C4-2B (cell line): Measurements from ENCODE around the gene PHF12.

Source experiments
- H3K27ac ChIP-seq: fragments of 450-650 bp; 2 replicates; pipeline ENCODE4 v1.5.1; 2017
- CTCF ChIP-seq: fragments of 450-650 bp; conservative IDR thresholded peaks from 2 replicates; pipeline ENCODE4 v1.5.1; 2017; ENCODE audit warnings: mild to moderate bottlenecking
- ZFX ChIP-seq: fragments of 450-650 bp; IDR thresholded peaks from 2 replicates; pipeline ENCODE4 v1.6.1; 2017

PHF12 gene

DNA sequence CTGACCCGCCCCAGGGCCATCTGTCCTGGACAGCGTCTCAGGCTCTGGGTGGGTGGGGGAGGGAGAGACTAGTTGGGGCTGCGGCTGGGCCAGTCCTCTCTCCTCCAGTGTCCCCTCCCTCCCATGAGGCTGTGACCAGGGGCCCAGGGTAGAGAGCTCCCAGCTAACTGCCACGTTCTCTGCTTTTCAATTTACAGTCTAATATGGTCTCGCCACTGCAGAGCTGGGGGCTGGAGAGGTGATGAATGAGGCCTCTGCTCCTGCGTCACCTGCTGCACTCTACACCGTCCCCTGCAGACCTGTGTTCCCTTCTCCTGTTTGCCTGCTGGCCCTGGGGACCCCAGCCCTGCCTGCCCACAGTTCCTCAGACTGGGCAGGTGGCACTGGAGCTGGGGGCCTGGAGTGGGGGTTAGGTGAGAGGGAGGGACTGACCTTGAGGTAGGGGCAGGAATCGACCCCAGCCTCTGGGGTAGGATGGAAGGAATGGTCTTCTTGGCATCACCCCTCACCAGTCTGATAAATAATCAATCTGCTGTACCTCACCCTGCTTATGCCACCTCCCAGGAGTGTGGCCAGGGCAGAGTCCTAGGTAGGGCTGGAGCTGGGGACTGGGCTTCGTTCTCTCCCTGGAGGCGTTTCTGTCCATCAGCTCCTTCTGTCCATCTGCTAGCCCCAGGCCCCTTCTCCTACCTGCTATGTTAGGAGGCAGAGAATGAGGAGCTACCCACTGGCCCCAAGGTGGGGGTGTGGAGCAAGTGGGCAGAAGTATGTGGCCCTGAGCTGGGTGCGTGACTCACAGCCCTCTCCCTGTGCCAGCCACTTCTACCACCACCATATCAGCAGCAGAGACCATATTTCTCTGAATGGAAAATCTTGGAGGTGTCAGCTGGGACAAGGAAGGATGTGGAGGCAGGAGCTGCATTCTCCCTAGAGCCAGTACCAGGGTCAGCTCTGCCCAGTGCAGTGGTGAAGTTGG, 41.6 kb upstream of the PHF12 start:
- H3K27ac ChIP-seq: no peak overlapping the region
- TF ChIP-seq CTCF: no peak
- TF ChIP-seq ZFX: no peak

DNA sequence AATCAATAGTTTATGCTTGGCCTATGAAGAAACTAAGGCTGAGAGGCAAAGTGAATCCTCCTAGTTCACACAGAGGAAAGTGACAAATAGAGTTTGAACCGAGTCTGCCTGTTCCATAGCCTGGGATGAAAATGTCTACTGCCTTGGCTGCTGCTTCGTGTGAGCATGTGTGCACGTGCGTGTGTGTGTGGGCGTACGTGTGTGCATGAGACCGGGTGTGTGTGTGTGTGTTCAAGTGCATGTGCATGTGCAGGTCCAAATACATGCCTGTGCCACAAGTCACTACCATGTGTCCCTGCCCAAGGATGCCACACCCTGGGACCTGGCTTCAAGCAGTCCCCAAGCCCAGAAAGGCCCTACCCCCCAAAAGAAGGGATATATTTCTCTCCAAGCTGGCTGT, 40.9 kb upstream of the PHF12 start:
- no peak overlapping the region for H3K27ac ChIP-seq
- TF ChIP-seq CTCF (no peak), ZFX (no peak)

GRCh38 chr17:28991779-28992178, 40.5 kb upstream of the PHF12 start:
- TF ChIP-seq CTCF: no peak
- no peak for TF ChIP-seq ZFX
- no peak overlapping the region for H3K27ac ChIP-seq

- H3K27ac ChIP-seq: no peak overlapping the region
- TF ChIP-seq CTCF: no peak
- TF ChIP-seq ZFX: no peak
These were observed 37.7 kb upstream of the PHF12 start for GRCh38 chr17:28989028-28989427.

DNA sequence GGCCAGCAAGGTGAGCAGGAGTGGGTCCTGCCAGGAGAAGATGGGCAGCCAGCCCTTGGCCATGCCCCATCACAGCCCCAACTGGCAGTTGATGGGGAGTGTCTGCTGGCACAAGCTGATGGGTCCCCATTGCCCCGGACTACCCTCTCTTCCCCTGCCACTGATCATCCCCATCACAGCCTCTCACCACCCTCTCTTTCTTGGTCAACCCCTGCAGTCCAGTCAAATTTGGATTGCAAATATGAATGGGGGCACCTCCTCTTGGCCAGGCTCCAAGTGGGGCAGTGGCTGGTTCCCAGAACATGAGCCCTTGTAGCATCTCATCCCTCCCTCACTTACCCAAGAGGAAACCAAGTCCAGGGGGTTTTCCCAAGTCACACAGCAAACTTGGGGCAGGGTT, 37.2 kb upstream of the PHF12 start:
- H3K27ac ChIP-seq: no peak overlapping the region; the same call in 1 of the 2 replicates
- TF ChIP-seq ZFX (no peak), CTCF (no peak)

DNA sequence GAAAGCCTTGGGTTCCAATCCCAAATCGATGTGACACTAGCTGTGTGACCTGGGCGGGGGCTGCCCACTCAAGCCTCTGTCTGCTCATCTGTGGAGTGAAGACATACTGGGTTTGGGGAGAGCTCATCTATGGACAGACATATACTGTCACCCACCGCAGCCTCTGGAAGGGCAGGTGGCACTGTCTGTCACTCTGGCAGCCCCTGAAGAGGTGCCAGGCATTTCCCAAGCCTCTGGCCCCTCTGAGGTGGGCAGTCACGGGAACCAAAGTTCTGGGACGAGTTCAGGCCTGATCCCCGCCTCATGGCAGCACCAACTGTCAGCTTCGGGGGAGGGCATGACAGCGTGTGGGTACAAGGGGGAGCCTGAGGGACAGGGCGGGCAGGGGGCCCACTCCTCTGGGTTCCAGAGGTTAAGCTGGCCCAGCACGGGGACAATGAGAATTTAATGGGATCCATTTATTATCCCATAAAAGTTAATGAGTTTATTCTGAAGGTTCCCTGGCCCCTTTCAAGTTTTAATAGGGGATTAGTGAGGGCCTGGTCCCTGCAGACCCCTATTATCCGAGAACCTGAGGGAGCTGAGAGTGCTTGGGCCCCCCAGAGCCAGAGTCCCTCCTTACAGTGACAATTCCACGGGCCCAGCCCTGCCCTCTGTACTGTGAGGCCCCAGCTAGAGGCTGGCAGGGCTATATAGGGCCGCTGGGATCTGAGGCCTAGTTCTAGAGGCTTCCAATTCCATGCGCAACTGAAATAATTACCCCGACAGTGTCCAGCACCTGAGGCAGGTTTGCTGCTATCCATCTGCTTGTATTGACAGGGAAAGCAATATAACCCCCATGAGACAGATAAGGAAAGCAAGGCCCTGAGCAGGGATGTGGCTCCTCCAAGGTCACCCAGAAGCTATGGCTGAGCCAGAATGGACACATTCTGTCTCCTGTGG, 35.7 kb upstream of the PHF12 start:
- TF ChIP-seq ZFX: no peak
- TF ChIP-seq CTCF: no peak
- peak overlapping the region; percentile 15; the same call in 1 of the 2 replicates for H3K27ac ChIP-seq
